H9 (cell line): ENCODE results near the gene ENOX1. TPM values are rescaled to one million over a fixed set of nuclear protein-coding genes. Genes with fewer than 3 reads are reported as not detected.

ENCODE experiments used
- DNase-seq: peaks from one replicate; pipeline ENCODE4 v3.0.0-alpha.2; 2017
- H2AFZ ChIP-seq: one replicate; pipeline ENCODE4 v1.6.1; 2013; ENCODE audit warnings: mild to moderate bottlenecking, low read length, control low read depth, moderate library complexity
- H2AK5ac ChIP-seq: 2 replicates; pipeline ENCODE4 v1.6.1; 2013; ENCODE audit warnings: low read length, control low read depth, mixed read lengths; ENCODE audit not compliant: insufficient read length
- H2BK120ac ChIP-seq: one replicate; pipeline ENCODE4 v1.6.1; 2013; ENCODE audit warnings: low read depth, mild to moderate bottlenecking, low read length, control low read depth, inconsistent platforms; ENCODE audit not compliant: poor library complexity, severe bottlenecking
- H2BK12ac ChIP-seq: 2 replicates; pipeline ENCODE4 v1.6.1; 2013; ENCODE audit warnings: low read length, control low read depth, mixed read lengths, low read depth; ENCODE audit not compliant: insufficient read length
- H2BK15ac ChIP-seq: 2 replicates; pipeline ENCODE4 v1.6.1; 2013; ENCODE audit warnings: low read depth, low read length, control low read depth
- H2BK20ac ChIP-seq: one replicate; pipeline ENCODE4 v1.6.1; 2013; ENCODE audit warnings: low read depth, mild to moderate bottlenecking, low read length, control low read depth, inconsistent platforms; ENCODE audit not compliant: poor library complexity, severe bottlenecking
- H2BK5ac ChIP-seq: 2 replicates; pipeline ENCODE4 v1.6.1; 2013; ENCODE audit warnings: low read length, control low read depth, mixed read lengths; ENCODE audit not compliant: insufficient read length
- H3K14ac ChIP-seq: 2 replicates; pipeline ENCODE4 v1.6.1; 2013; ENCODE audit warnings: low read length, control low read depth; ENCODE audit not compliant: insufficient read depth
- H3K18ac ChIP-seq: 2 replicates; pipeline ENCODE4 v1.6.1; 2013; ENCODE audit warnings: low read depth, mild to moderate bottlenecking, mixed read lengths, low read length, control low read depth; ENCODE audit not compliant: insufficient read length
- H3K23ac ChIP-seq: 2 replicates; pipeline ENCODE4 v1.6.1; 2013; ENCODE audit warnings: low read length, control low read depth, mixed read lengths, low read depth; ENCODE audit not compliant: insufficient read length
- H3K23me2 ChIP-seq: 2 replicates; pipeline ENCODE4 v1.6.1; 2013; ENCODE audit warnings: low read depth, mild to moderate bottlenecking, mixed read lengths, low read length, control low read depth; ENCODE audit not compliant: insufficient read length, poor library complexity, severe bottlenecking
- H3K27ac ChIP-seq: 2 replicates; pipeline ENCODE4 v1.5.1; 2013; ENCODE audit warnings: low read length, control low read depth, mixed read lengths, low read depth; ENCODE audit not compliant: insufficient read length
- H3K27me3 ChIP-seq: 2 replicates; pipeline ENCODE4 v1.6.1; 2013; ENCODE audit warnings: low read length, control low read depth, inconsistent platforms; ENCODE audit not compliant: insufficient read depth
- H3K4ac ChIP-seq: 2 replicates; pipeline ENCODE4 v1.6.1; 2013; ENCODE audit warnings: low read depth, mild to moderate bottlenecking, control low read depth, inconsistent platforms, low read length, moderate library complexity
- H3K4me1 ChIP-seq: 2 replicates; pipeline ENCODE4 v1.6.1; 2013; ENCODE audit warnings: low read length, control low read depth, inconsistent platforms; ENCODE audit not compliant: insufficient read depth
- H3K4me2 ChIP-seq: 2 replicates; pipeline ENCODE4 v1.6.1; 2013; ENCODE audit warnings: low read length, control low read depth, mixed read lengths; ENCODE audit not compliant: insufficient read length, insufficient read depth
- H3K56ac ChIP-seq: 2 replicates; pipeline ENCODE4 v1.6.1; 2013; ENCODE audit warnings: low read depth, mild to moderate bottlenecking, mixed read lengths, low read length, control low read depth; ENCODE audit not compliant: insufficient read length
- H3K79me1 ChIP-seq: 2 replicates; pipeline ENCODE4 v1.6.1; 2013; ENCODE audit warnings: low read depth, mild to moderate bottlenecking, moderate library complexity, low read length, control low read depth, inconsistent platforms; ENCODE audit not compliant: insufficient read depth, poor library complexity, severe bottlenecking
- H3K79me2 ChIP-seq: 2 replicates; pipeline ENCODE4 v1.6.1; 2013; ENCODE audit warnings: low read length, control low read depth, inconsistent platforms; ENCODE audit not compliant: insufficient read depth
- H3K9ac ChIP-seq: 2 replicates; pipeline ENCODE4 v1.6.1; 2013; ENCODE audit warnings: low read length, control low read depth, mixed read lengths; ENCODE audit not compliant: insufficient read length; ENCODE audit errors: extremely low read depth
- H3K9me3 ChIP-seq: one replicate; pipeline ENCODE4 v1.6.1; 2013; ENCODE audit warnings: low read depth, low read length, inconsistent platforms; ENCODE audit not compliant: control insufficient read depth
- H3T11ph ChIP-seq: one replicate; pipeline ENCODE4 v1.6.1; 2013; ENCODE audit warnings: mild to moderate bottlenecking, low read length, control low read depth, inconsistent platforms
- H4K20me1 ChIP-seq: one replicate; pipeline ENCODE4 v1.6.1; 2013; ENCODE audit not compliant: control insufficient read depth, insufficient read length, insufficient read depth
- H4K5ac ChIP-seq: 2 replicates; pipeline ENCODE4 v1.6.1; 2013; ENCODE audit warnings: low read depth, mild to moderate bottlenecking, mixed read lengths, low read length, control low read depth; ENCODE audit not compliant: insufficient read length
- H4K8ac ChIP-seq: replicated peaks from 2 replicates; pipeline ENCODE4 v1.6.1; 2013; ENCODE audit warnings: low read length, control low read depth, mixed read lengths, low read depth; ENCODE audit not compliant: insufficient read length
- H4K91ac ChIP-seq: 2 replicates; pipeline ENCODE4 v1.6.1; 2013; ENCODE audit warnings: low read depth, mild to moderate bottlenecking, moderate library complexity, mixed read lengths, low read length, control low read depth; ENCODE audit not compliant: insufficient read length
- H3K27ac Mint-ChIP-seq, 3 experiments: 2 replicates in 2 of 3; 3 replicates in 1 of 3; pipeline ENCODE4 v1.8.0; 2020 to 2021; ENCODE audit warnings: mixed read lengths in 3 of 3, mild to moderate bottlenecking in 1 of 3, moderate library complexity in 1 of 3
- H3K27me3 Mint-ChIP-seq: 2 replicates; pipeline ENCODE4 v1.8.0; 2021; ENCODE audit warnings: low read depth, mild to moderate bottlenecking, moderate library complexity, mixed read lengths
- H3K36me3 Mint-ChIP-seq, 3 experiments: 2 replicates in 2 of 3; 3 replicates in 1 of 3; pipeline ENCODE4 v1.8.0; 2020 to 2021; ENCODE audit warnings: low read depth in 3 of 3, mixed read lengths in 3 of 3; ENCODE audit not compliant: insufficient read depth in 1 of 3
- H3K4me1 Mint-ChIP-seq, 2 experiments: 2 replicates each; pipeline ENCODE4 v1.8.0; 2020; ENCODE audit warnings: mixed read lengths in 2 of 2
- H3K4me3 Mint-ChIP-seq, 2 experiments: 2 replicates in 1 of 2; 3 replicates in 1 of 2; pipeline ENCODE4 v1.8.0; 2020 to 2021; ENCODE audit warnings: mild to moderate bottlenecking in 2 of 2, mixed read lengths in 2 of 2, moderate library complexity in 1 of 2
- H3K9me3 Mint-ChIP-seq, 2 experiments: 2 replicates in 1 of 2; 3 replicates in 1 of 2; pipeline ENCODE4 v1.8.0; 2020; ENCODE audit warnings: mild to moderate bottlenecking in 2 of 2, mixed read lengths in 2 of 2, moderate library complexity in 1 of 2
- CTCF ChIP-seq: fragments of 200-600 bp; sonication (generic); conservative IDR thresholded peaks from 3 replicates; pipeline ENCODE4 v1.8.0; 2021; ENCODE audit warnings: antibody characterized with exemption, mild to moderate bottlenecking
- WGBS: extraction: QIAGEN DNeasy Blood & Tissue Kit; methylation state at CpG from one replicate; pipeline ENCODE4 v1.1.7; 2013; ENCODE audit warnings: missing lambda C conversion rate, low lambda C conversion rate, mixed read lengths; ENCODE audit not compliant: insufficient read length; ENCODE audit errors: extremely low coverage; 5-methylcytosine and 5-hydroxymethylcytosine counted together
- total RNA-seq: library from RNA; stranded (reverse); gene quantifications from 2 replicates; pipeline ENCODE4 v1.2.1, GENCODE V29; 2021

The ENOX1 gene
- total RNA-seq, 1 experiment from 2014 or later: 0.24 TPM

GRCh38 chr13:43698758-43699157 is 88.0 kb downstream of the ENOX1 start:
- no peak for DNase-seq
- Histone ChIP-seq H2AFZ (no peak overlapping the region), H2BK20ac (no peak overlapping the region), H3K4me1 (no peaks in the 10 kb centered on the region; the same call in 1 of the 2 replicates), H2AK5ac (no peak overlapping the region), H2BK120ac (no peak overlapping the region), H3K23me2 (no peaks in the 10 kb centered on the region), H3K14ac (no peak overlapping the region), H3K79me1 (no peaks in the 10 kb centered on the region), H2BK5ac (no peak overlapping the region), H3K23ac (no peak overlapping the region), H4K20me1 (no peaks in the 10 kb centered on the region), H4K5ac (no peak overlapping the region), H2BK15ac (no peak overlapping the region), H4K8ac (no peak overlapping the region), H2BK12ac (no peak overlapping the region), H3T11ph (no peak overlapping the region), H4K91ac (no peak overlapping the region), H3K4me2 (no peak overlapping the region), H3K4ac (no peak overlapping the region), H3K27ac (no peak overlapping the region), H3K9ac (no peak overlapping the region), H3K18ac (no peak overlapping the region), H3K27me3 (no peaks in the 10 kb centered on the region), H3K9me3 (no peaks in the 10 kb centered on the region), H3K56ac (no peak overlapping the region), H3K79me2 (no peaks in the 10 kb centered on the region)
- H3K4me1 Mint-ChIP-seq: peaks cover 12 to 15% of the 10 kb centered on the region in 2 experiments
- no peak overlapping the region for H3K27ac Mint-ChIP-seq
- H3K27me3 Mint-ChIP-seq: peaks cover 2% of the 10 kb centered on the region; the same call in 1 of the 2 replicates
- H3K4me3 Mint-ChIP-seq: no peak overlapping the region
- no peaks in the 10 kb centered on the region; a peak in 1 of 5 replicates for H3K9me3 Mint-ChIP-seq
- no peak for TF ChIP-seq CTCF
- no CpG with 5 or more reads among the region's 2 CpGs for WGBS
- H3K36me3 Mint-ChIP-seq: no peaks in the 10 kb centered on the region
